HG02973 (cell line): ENCODE measurements around the gene ZNF587B.
"Not testable (repeated sequence)": the region's sequence is repeated elsewhere in the genome, so short reads cannot be mapped to it uniquely, and the experiment has no call there.

ENCODE experiments used
- ATAC-seq: cut with Tn5 transposase; IDR thresholded peaks from one replicate; pipeline ENCODE4 v1.9.1; 2021; ENCODE audit warnings: moderate library complexity; ENCODE audit not compliant: unreplicated experiment

Gene ZNF587B

GRCh38 chr19:57817976-57818375, 12.1 kb upstream of the ZNF587B start:
- ATAC-seq = no peak

- ATAC-seq = no peak
These were observed 11.7 kb upstream of the ZNF587B start for GRCh38 chr19:57818378-57818777.

GRCh38 chr19:57819475-57820148, 10.5 kb upstream of the ZNF587B start:
- ATAC-seq = peak; percentile 76

GRCh38 chr19:57820599-57820998, 9.5 kb upstream of the ZNF587B start:
- ATAC-seq = no peak

GRCh38 chr19:57821095-57821494, 9.0 kb upstream of the ZNF587B start:
- ATAC-seq = not testable (repeated sequence)

- ATAC-seq = not testable (repeated sequence)
These were observed 8.6 kb upstream of the ZNF587B start for GRCh38 chr19:57821501-57821900.

- ATAC-seq = not testable (repeated sequence)
These were observed 6.9 kb upstream of the ZNF587B start for GRCh38 chr19:57823155-57823554.

- not testable (repeated sequence) for ATAC-seq
These were observed 6.5 kb upstream of the ZNF587B start for GRCh38 chr19:57823608-57824007.

- ATAC-seq = no peak
These were observed 4.6 kb upstream of the ZNF587B start for GRCh38 chr19:57825511-57825910.

GRCh38 chr19:57829316-57829715, 783 bp upstream of the ZNF587B start:
- no peak for ATAC-seq

GRCh38 chr19:57836991-57837390, 6.9 kb downstream of the ZNF587B start:
- ATAC-seq = not testable (repeated sequence)

GRCh38 chr19:57838622-57839191, 8.6 kb downstream of the ZNF587B start:
- ATAC-seq = not testable (repeated sequence)

- ATAC-seq = no peak
These were observed 11.1 kb downstream of the ZNF587B start for GRCh38 chr19:57841122-57841763.

- not testable (repeated sequence) for ATAC-seq
These were observed 17.1 kb downstream of the ZNF587B start for GRCh38 chr19:57847164-57847563.

GRCh38 chr19:57849162-57849665, 19.1 kb downstream of the ZNF587B start:
- ATAC-seq = peak; percentile 29

GRCh38 chr19:57849666-57850473, 19.8 kb downstream of the ZNF587B start, which contains the start of gene ZNF587:
Gene ZNF587, plus strand, starts transcription at chr19:57849859. Its CDS starts 180 bp downstream, at chr19:57850039.
- ATAC-seq = peak; percentile 96

GRCh38 chr19:57850553-57851017, 20.5 kb downstream of the ZNF587B start:
- ATAC-seq = no peak

GRCh38 chr19:57851812-57852603, 21.9 kb downstream of the ZNF587B start:
- not testable (repeated sequence) for ATAC-seq

GRCh38 chr19:57854117-57854516, 24.0 kb downstream of the ZNF587B start:
- ATAC-seq = not testable (repeated sequence)

- not testable (repeated sequence) for ATAC-seq
These were observed 32.3 kb downstream of the ZNF587B start for GRCh38 chr19:57862351-57862750.
